Measurements from ENCODE around the gene SUMO3. TPM values are rescaled to one million over a fixed set of nuclear protein-coding genes. Genes with fewer than 3 reads are reported as not detected.

The SUMO3 gene
- total and polyA plus RNA-seq, 2 donors (not counting 3 experiments of a cell fraction or from before 2014, with no cell fraction given): 102 to 123 TPM

DNA sequence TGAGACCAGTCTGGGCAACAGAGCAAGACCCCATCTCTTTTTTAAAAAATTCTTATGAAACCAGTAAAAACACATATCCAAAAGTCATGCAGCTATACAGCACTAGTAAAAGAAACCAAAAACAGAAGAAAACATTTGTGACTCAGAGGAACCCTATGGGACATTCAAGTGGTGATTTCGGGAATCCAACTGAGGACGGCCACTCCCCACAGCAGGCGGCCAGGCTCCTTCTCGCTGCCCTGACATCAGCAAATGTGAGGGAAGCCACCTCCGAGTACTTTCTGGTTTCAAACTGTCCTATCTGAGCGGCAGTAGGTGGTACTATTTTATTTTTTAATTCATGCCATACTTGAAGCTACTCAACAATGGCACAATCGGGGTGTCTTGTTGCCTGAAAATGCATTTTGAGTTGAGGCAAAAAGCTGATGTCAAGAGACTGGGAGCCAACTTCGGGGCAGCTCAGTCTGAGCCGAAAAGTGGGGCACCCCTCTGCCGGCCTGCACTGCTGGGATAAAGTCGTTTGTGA is 3.3 kb downstream of the SUMO3 start:
- Histone ChIP-seq H4K20me1 (replicated peaks; ENCODE audit: control insufficient read depth, extremely low read depth, insufficient read depth, low read length) (no peaks in the 10 kb centered on the region), H3K9ac (replicated peaks; ENCODE audit: extremely low read depth, insufficient read depth, low read length) (no peak overlapping the region), H3K27me3 (ENCODE audit: control insufficient read depth in 2 of 2, insufficient read depth in 2 of 2, low read length in 2 of 2) (no peaks in the 10 kb centered on the region), H3K27ac (ENCODE audit: insufficient read depth, low read depth, low read length) (no peak overlapping the region), H3K79me2 (ENCODE audit: control insufficient read depth, insufficient read depth, low read length) (peaks cover 72% of the 10 kb centered on the region), H3K4me1 (ENCODE audit: control insufficient read depth, extremely low read depth, insufficient read depth, low read length) (peaks cover 4% of the 10 kb centered on the region), H2AFZ (ENCODE audit: low read depth, low read length) (no peak overlapping the region), H3K9me1 (replicated peaks; ENCODE audit: control insufficient read depth, extremely low read depth, insufficient read depth, low read length) (no peaks in the 10 kb centered on the region), H3K4me3 (replicated peaks in 1 of 3; ENCODE audit: insufficient read depth in 1 of 3, low read depth in 1 of 3, low read length in 3 of 3) (no peak overlapping the region), H3K36me3 (ENCODE audit: control insufficient read depth in 2 of 2, extremely low read depth in 1 of 2, insufficient read depth in 2 of 2, low read length in 2 of 2) (peaks cover 2 to 20% of the 10 kb centered on the region in 2 experiments), H3K4me2 (ENCODE audit: insufficient read depth, low read length) (no peak overlapping the region), H3K9me3 (replicated peaks; ENCODE audit: control insufficient read depth, insufficient read depth, low read length) (no peaks in the 10 kb centered on the region)
- intact Hi-C loops (cut with micrococcal nuclease): no loop called here
- DNase-seq (ENCODE audit: low read depth, low spot score) (no peak), FAIRE-seq (no peak)
- TF ChIP-seq GATA2 (IDR thresholded peaks at IDR 0.05; ENCODE audit: insufficient read depth, insufficient read length, low read depth, low read length): no peak
- TF ChIP-seq POLR2A (IDR thresholded peaks at IDR 0.05; ENCODE audit: low read depth, low read length): no peak
- TF ChIP-seq JUN (IDR thresholded peaks at IDR 0.05; ENCODE audit: borderline replicate concordance, insufficient read depth, insufficient read length, low read depth): no peak
- TF ChIP-seq MYC (IDR thresholded peaks at IDR 0.05; ENCODE audit: low read depth, low read length): no peak
- TF ChIP-seq, protein P1, sequence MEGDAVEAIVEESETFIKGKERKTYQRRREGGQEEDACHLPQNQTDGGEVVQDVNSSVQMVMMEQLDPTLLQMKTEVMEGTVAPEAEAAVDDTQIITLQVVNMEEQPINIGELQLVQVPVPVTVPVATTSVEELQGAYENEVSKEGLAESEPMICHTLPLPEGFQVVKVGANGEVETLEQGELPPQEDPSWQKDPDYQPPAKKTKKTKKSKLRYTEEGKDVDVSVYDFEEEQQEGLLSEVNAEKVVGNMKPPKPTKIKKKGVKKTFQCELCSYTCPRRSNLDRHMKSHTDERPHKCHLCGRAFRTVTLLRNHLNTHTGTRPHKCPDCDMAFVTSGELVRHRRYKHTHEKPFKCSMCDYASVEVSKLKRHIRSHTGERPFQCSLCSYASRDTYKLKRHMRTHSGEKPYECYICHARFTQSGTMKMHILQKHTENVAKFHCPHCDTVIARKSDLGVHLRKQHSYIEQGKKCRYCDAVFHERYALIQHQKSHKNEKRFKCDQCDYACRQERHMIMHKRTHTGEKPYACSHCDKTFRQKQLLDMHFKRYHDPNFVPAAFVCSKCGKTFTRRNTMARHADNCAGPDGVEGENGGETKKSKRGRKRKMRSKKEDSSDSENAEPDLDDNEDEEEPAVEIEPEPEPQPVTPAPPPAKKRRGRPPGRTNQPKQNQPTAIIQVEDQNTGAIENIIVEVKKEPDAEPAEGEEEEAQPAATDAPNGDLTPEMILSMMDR (IDR thresholded peaks at IDR 0.05; ENCODE audit: extremely low read depth in 1 of 2, insufficient read depth in 1 of 2, low read depth in 1 of 2, low read length in 2 of 2): no peak
- no peak for TF ChIP-seq FOS (IDR thresholded peaks at IDR 0.05; ENCODE audit: borderline replicate concordance, insufficient read depth, low read length)
- TF ChIP-seq MAX (IDR thresholded peaks at IDR 0.05; ENCODE audit: insufficient read depth, insufficient read length): no peak
- TF ChIP-seq POLR2AphosphoS5 (IDR thresholded peaks at IDR 0.05; ENCODE audit: insufficient read depth, low read depth, low read length): no peak
- no peak for TF ChIP-seq EZH2 (IDR thresholded peaks at IDR 0.05; ENCODE audit: borderline replicate concordance, low read depth, low read length, severe bottlenecking)
- POLR2A ChIA-PET: no interaction called here
- CTCF ChIA-PET: interaction anchor here (1.3 kb wide), 1 partner anchor 118 kb away, joined by 4 read pairs; no protein-coding TSS in a partner anchor
- no TSS peak for BruUV-seq (replicated peaks)
- dilution Hi-C loops (cut with MboI; ENCODE audit: extremely low pct_ligation_motif_present, low sequenced_read_pairs): no loop called here

All from endothelial cell of umbilical vein (primary cell).